NT2/D1 (cell line): ENCODE measurements around the gene STXBP1.
A peak's percentile ranks its signal among the peaks of the same experiment; 100 is the strongest.
"Not testable (repeated sequence)": the region's sequence is repeated elsewhere in the genome, so short reads cannot be mapped to it uniquely, and the experiment has no call there.

Experiments
- DNase-seq: peaks from one replicate; pipeline ENCODE4 v3.0.0-alpha.2; 2011; ENCODE audit warnings: low read depth, low spot score
- H3K27me3 ChIP-seq: 2 replicates; pipeline ENCODE4 v1.6.0; 2011; ENCODE audit warnings: mild to moderate bottlenecking; ENCODE audit not compliant: insufficient read length, insufficient read depth
- H3K36me3 ChIP-seq: 2 replicates; pipeline ENCODE4 v1.6.1; 2011; ENCODE audit warnings: mild to moderate bottlenecking, low read length, mixed read lengths; ENCODE audit not compliant: insufficient read depth, insufficient read length
- H3K4me1 ChIP-seq: 2 replicates; pipeline ENCODE4 v1.5.1; 2011; ENCODE audit not compliant: insufficient read depth, insufficient read length
- H3K4me3 ChIP-seq: 2 replicates; pipeline ENCODE4 v1.5.1; 2011; ENCODE audit warnings: low read depth; ENCODE audit not compliant: insufficient read length
- H3K9ac ChIP-seq: 2 replicates; pipeline ENCODE4 v1.6.0; 2011; ENCODE audit warnings: low read depth; ENCODE audit not compliant: insufficient read length
- H3K9me3 ChIP-seq: 2 replicates; pipeline ENCODE4 v1.5.1; 2011; ENCODE audit warnings: mild to moderate bottlenecking, low read length; ENCODE audit not compliant: insufficient read depth
- SUZ12 ChIP-seq: IDR thresholded peaks from 2 replicates; pipeline ENCODE4 v1.6.1; 2011; ENCODE audit not compliant: insufficient read length, insufficient read depth; ENCODE audit errors: extremely low read depth
- YY1 ChIP-seq: IDR thresholded peaks from 2 replicates; pipeline ENCODE4 v1.6.1; 2011; ENCODE audit not compliant: insufficient read length, insufficient read depth
- ZNF274 ChIP-seq: IDR thresholded peaks from 2 replicates; pipeline ENCODE4 v1.6.1; 2011; ENCODE audit warnings: mild to moderate bottlenecking, low read depth, low read length

Gene STXBP1

DNA sequence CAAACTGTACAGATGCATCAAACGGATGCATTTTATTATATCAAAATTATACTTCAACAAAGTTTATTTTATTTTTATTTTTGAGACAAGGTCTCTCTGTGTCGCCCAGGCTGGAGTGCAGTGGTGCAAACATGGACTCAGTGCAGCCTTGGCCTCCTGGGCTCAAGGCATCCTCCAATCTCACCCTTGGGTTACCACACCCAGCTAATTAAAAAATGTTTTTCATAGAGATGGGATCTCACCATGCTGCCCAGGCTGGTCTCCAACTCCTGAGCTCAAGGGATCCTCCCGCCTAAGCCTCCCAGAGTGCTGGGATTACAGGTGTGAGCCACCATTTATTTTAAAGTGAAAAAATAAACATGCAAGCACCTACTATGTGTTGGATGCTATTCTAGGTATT lies 40.1 kb upstream of the STXBP1 start:
- H3K9ac ChIP-seq = no peak overlapping the region
- no peak for DNase-seq
- peaks cover 12% of the 10 kb centered on the region for H3K4me1 ChIP-seq
- no peaks in the 10 kb centered on the region for H3K9me3 ChIP-seq
- no peak overlapping the region for H3K4me3 ChIP-seq
- H3K36me3 ChIP-seq = peaks cover 4% of the 10 kb centered on the region
- no peak for TF ChIP-seq SUZ12
- no peak for TF ChIP-seq ZNF274
- no peak for TF ChIP-seq YY1
- peaks cover 16% of the 10 kb centered on the region for H3K27me3 ChIP-seq

DNA sequence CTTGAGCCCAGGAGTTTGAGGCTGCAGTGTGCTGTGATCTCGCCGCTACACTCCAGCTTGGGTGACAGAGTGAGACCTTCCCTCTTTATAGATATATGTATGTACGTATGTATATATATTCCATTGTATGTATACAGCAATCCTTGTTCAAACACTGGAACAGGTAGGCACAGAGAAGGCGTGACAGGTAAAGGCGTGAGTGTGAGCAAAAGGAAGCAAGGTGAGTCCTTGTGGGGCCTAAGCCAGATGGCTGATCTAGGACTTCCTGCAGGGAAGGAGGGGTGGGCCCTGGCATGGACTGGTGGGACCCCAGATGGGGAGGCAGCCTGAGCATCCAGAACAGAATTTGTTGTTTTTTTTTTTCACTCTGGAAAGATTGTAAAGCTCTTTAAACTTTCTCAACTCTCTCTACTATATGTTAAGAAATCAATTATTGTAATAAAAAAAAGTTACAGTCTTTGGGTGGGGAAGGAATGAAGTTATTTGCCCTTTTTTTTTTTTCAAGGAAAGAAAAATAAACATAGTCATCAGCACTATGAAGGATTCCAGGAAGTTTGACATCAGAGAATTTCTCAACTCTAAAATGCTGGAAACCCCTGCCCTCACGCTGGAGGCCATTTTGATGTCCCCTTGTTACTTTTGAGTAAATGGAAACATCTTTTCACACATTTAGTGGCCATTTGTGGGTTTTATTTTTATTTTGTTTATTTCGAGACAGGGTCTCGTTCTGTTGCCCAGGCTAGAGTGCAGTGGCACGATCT lies 38.9 kb upstream of the STXBP1 start:
- TF ChIP-seq YY1 = no peak
- no peak for TF ChIP-seq SUZ12
- no peak for TF ChIP-seq ZNF274
- H3K9me3 ChIP-seq = no peaks in the 10 kb centered on the region
- H3K4me1 ChIP-seq = peaks cover 12% of the 10 kb centered on the region
- no peak for DNase-seq
- H3K9ac ChIP-seq = no peak overlapping the region
- peaks cover 16% of the 10 kb centered on the region for H3K27me3 ChIP-seq
- H3K36me3 ChIP-seq = no peaks in the 10 kb centered on the region
- H3K4me3 ChIP-seq = no peak overlapping the region

DNA sequence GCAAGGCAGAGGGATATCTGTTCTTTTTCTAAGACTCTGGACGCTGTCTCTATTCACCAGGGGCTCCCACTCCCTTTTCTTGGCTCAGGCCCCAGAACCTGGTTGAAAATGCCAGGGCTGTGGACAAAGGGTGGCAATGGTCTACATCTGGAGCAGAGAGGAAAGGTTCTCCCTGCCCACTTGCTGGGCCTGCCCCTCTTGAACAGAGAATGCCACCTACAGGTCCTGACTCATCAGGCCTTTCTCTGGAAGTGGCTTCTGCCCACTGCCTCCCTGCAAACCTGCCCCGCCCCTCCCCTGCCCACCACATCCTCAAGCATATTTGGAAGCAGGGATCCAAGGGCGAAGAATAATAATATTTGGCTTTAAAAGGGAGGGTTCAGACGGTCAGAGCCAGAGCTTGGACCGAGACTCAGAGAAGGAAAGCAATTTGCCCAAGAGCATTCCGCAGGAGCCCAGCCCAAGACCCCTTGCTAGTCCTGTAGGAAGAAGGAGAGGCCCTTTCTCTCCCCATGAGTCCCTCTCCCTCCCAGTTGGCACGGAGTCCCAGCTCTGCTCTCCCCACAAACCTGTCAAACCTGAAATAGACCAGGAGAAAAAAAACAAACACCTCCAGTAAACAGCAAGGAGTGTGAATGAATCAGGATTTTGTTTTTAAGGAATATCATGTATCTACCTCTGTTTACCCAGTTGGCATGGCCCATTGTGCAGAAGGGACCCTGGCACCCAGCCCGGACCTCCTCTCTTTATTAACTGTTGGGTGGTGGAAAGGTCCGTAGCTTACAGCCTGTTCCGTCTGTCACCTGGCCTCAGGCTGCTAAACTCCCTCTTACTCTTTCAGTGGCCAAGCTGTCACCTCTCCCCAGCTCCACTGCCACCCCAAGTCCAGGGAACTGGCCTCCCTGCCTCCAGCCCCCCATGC lies 37.7 kb upstream of the STXBP1 start:
- DNase-seq = no peak
- TF ChIP-seq SUZ12 (no peak), ZNF274 (no peak), YY1 (no peak)
- H3K4me1 ChIP-seq = peaks cover 14% of the 10 kb centered on the region
- no peaks in the 10 kb centered on the region for H3K9me3 ChIP-seq
- H3K36me3 ChIP-seq = no peaks in the 10 kb centered on the region
- H3K27me3 ChIP-seq = peaks cover 16% of the 10 kb centered on the region
- no peak overlapping the region for H3K4me3 ChIP-seq
- no peak overlapping the region for H3K9ac ChIP-seq

DNA sequence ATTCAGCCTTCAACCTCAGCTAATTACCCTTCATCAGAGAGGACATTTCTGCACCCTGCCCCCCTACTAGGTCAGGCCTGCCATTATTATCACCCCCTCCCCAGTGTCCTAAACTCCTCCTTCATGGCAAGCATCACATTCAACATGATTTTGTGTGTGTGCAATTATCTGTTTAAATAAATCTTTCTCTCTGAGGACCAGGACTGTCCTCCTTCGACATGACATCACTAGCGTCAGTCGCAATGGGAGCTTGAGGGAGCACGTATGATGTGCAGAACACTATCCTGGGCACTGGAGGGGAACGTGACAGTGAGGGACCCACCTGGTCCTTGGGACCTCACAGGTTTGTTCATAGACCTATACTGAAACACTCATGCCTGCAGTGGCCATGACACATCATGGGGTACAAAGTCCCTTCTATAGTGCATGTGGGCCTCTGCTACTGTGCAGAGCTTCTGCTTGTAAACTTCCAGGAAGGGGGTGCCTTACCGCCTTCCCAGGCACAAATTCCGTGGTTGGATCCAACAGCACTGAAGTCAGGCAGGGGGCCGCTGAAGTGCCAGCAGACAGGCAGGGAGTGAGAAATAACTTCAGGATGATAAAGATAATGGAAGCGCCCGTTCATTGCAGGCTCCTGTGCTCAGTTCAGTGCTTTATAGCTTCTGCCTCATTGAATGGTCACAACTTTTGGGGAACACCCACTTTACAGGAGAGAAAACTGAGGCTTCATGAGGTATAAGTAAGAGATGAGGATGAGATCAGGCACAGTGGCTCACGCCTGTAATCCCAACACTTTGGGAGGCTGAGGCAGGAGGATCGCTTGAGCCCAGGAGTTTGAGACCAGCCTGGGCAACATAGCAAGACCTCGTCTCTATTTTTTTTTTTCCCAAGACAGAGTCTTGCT lies 36.0 kb upstream of the STXBP1 start:
- Histone ChIP-seq H3K4me3 (no peak overlapping the region), H3K27me3 (peaks cover 1% of the 10 kb centered on the region), H3K4me1 (peaks cover 19% of the 10 kb centered on the region), H3K9ac (peak overlapping the region; percentile 28), H3K36me3 (no peaks in the 10 kb centered on the region), H3K9me3 (no peaks in the 10 kb centered on the region)
- no peak for TF ChIP-seq ZNF274
- TF ChIP-seq SUZ12 = no peak
- TF ChIP-seq YY1 = no peak
- no peak for DNase-seq

DNA sequence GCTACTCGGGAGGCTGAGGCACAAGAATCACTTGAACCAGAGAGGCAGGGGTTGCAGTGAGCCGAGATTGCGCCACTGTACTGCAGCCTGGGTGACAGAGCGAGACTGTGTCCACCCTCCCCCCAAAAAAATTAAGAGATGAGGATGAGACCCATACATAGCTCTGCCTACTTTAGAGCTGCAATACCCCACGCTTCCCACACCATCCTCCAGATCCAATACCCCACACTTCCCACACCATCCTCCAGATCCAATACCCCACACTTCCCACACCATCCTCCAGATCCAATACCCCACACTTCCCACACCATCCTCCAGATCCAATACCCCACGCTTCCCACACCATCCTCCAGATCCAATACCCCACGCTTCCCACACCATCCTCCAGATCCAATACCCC lies 34.9 kb upstream of the STXBP1 start:
- not testable (repeated sequence) for H3K27me3 ChIP-seq, H3K4me3 ChIP-seq, H3K36me3 ChIP-seq, H3K9me3 ChIP-seq, H3K9ac ChIP-seq, DNase-seq
- peaks cover 19% of the 10 kb centered on the region for H3K4me1 ChIP-seq

DNA sequence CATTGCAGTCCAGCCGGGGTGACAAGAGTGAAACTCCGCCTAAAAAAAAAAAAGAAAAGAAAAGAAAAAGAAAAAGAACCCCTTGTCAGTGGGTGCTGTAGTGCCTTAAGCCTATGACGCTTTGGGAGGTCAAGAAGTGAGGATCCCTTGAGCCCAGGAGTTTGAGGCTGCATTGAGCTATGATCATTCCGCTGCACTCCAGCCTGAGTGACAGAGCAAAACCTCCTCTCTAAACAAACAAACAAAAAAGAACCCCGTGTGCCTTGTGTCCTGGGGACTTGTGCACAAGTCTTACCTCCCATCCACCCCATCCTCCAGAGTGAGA lies 33.5 kb upstream of the STXBP1 start:
- no peaks in the 10 kb centered on the region for H3K9me3 ChIP-seq
- peak overlapping the region; percentile 59 for H3K9ac ChIP-seq
- H3K36me3 ChIP-seq = no peaks in the 10 kb centered on the region
- TF ChIP-seq SUZ12 = no peak
- TF ChIP-seq YY1 = no peak
- no peak for TF ChIP-seq ZNF274
- peaks cover 19% of the 10 kb centered on the region for H3K4me1 ChIP-seq
- H3K27me3 ChIP-seq = no peaks in the 10 kb centered on the region
- H3K4me3 ChIP-seq = no peak overlapping the region
- DNase-seq = no peak
